ENCODE results near the gene PPM1E. TPM values are rescaled to one million over a fixed set of nuclear protein-coding genes. Genes with fewer than 3 reads are reported as not detected.

PPM1E gene
- total and polyA plus RNA-seq, 7 donors = 0.01 to 0.24 (median 0.10) TPM; not detected in 3

GRCh38 chr17:59026176-59026939 is 270.7 kb downstream of the PPM1E start:
- Histone ChIP-seq H3K27me3 (ENCODE audit: insufficient read depth in 3 of 3, low read length in 2 of 3) (no peaks in the 10 kb centered on the region), H3K27ac (peak overlapping the region; percentile 78), H3K4me3 (peak overlapping the region; percentile 59), H3K36me3 (ENCODE audit: insufficient read depth in 1 of 2, low read depth in 1 of 2) (peaks cover 0 to 20% of the 10 kb centered on the region in 2 donors), H3K9me3 (no peaks in the 10 kb centered on the region), H3K4me1 (peaks cover 20% of the 10 kb centered on the region)
- ATAC-seq = peak in 3 of 4 donors; percentile 31 to 74 (median 63)
- 62 to 91% (median 85%) methylated on average over 1 of the region's 1 CpG for WGBS, 3 donors
- DNase-seq = no peak
- intact Hi-C loops (cut with DNase I) = no loop called here
- no peak for TF ChIP-seq CTCF (IDR thresholded peaks at IDR 0.05)

- TF ChIP-seq CTCF (IDR thresholded peaks at IDR 0.05) = no peak
- Histone ChIP-seq H3K27ac (peak overlapping the region; percentile 78), H3K36me3 (ENCODE audit: insufficient read depth in 1 of 2, low read depth in 1 of 2) (peaks cover 0 to 28% of the 10 kb centered on the region in 2 donors), H3K27me3 (ENCODE audit: insufficient read depth in 3 of 3, low read length in 2 of 3) (no peaks in the 10 kb centered on the region), H3K4me3 (peak overlapping the region; percentile 59), H3K4me1 (peaks cover 20% of the 10 kb centered on the region), H3K9me3 (no peaks in the 10 kb centered on the region)
- intact Hi-C loops (cut with DNase I) = no loop called here
- 60 to 86% (median 63%) methylated on average over 4 of the region's 4 CpGs for WGBS, 3 donors
- no peak for DNase-seq
- ATAC-seq = peak in 3 of 4 donors; percentile 60 to 82 (median 80)
Measured at GRCh38 chr17:59027750-59028149, 272.1 kb downstream of the PPM1E start.

- Histone ChIP-seq H3K27ac (peak overlapping the region; percentile 78), H3K4me3 (no peak overlapping the region), H3K4me1 (peaks cover 20% of the 10 kb centered on the region), H3K27me3 (ENCODE audit: insufficient read depth in 3 of 3, low read length in 2 of 3) (no peaks in the 10 kb centered on the region), H3K9me3 (no peaks in the 10 kb centered on the region), H3K36me3 (ENCODE audit: insufficient read depth in 1 of 2, low read depth in 1 of 2) (peaks cover 0 to 28% of the 10 kb centered on the region in 2 donors)
- no peak for DNase-seq
- peak in 1 of 4 donors; percentile 38 for ATAC-seq
- no peak for TF ChIP-seq CTCF (IDR thresholded peaks at IDR 0.05)
- whole genome bisulfite sequencing, 3 donors = 79 to 91% (median 81%) methylated on average over 6 of the region's 6 CpGs
- intact Hi-C loops (cut with DNase I) = no loop called here
Measured at GRCh38 chr17:59028328-59028727, 272.7 kb downstream of the PPM1E start.

GRCh38 chr17:59030811-59031210 is 275.2 kb downstream of the PPM1E start:
- peaks cover 0 to 39% of the 10 kb centered on the region in 2 donors for H3K36me3 ChIP-seq (ENCODE audit: insufficient read depth in 1 of 2, low read depth in 1 of 2)
- no peak for DNase-seq
- TF ChIP-seq CTCF (IDR thresholded peaks at IDR 0.05) = no peak
- no peak overlapping the region for H3K4me3 ChIP-seq
- peaks cover 20% of the 10 kb centered on the region for H3K4me1 ChIP-seq
- 95 to 99% (median 97%) methylated on average over 1 of the region's 1 CpG for WGBS, 3 donors
- no peak overlapping the region for H3K27ac ChIP-seq
- no peaks in the 10 kb centered on the region for H3K9me3 ChIP-seq
- H3K27me3 ChIP-seq (ENCODE audit: insufficient read depth in 3 of 3, low read length in 2 of 3) = no peaks in the 10 kb centered on the region
- no peak for ATAC-seq
- intact Hi-C loops (cut with DNase I) = no loop called here

Other genes with a start within 250 kb of the PPM1E start
- 10 to 100 TPM in 3 of 4 donors, 1 to 10 TPM in 1; 4.5 to 11.2 (median 10.8) TPM for gene MTMR4, start 241.2 kb upstream of the PPM1E start, total RNA-seq
- gene MTMR4, start 241.2 kb upstream of the PPM1E start, polyA plus RNA-seq = 1 to 10 TPM; 2.4 to 7.7 (median 4.0) TPM
- 1 to 10 TPM in 1 of 4 donors, under 1 TPM in 2, not detected in 1; 0.13 to 3.5 (median 0.14) TPM for gene TEX14, start 63.8 kb upstream of the PPM1E start, total RNA-seq
- gene TEX14, start 63.8 kb upstream of the PPM1E start, polyA plus RNA-seq = under 1 TPM; 0.05 to 0.09 (median 0.06) TPM
- 10 to 100 TPM; 11.0 to 23.2 (median 16.6) TPM for gene RAD51C, start 63.3 kb upstream of the PPM1E start, total RNA-seq
- gene RAD51C, start 63.3 kb upstream of the PPM1E start, polyA plus RNA-seq = 10 to 100 TPM; 13.9 to 17.9 (median 17.1) TPM

All from psoas muscle (tissue), 8 donors.